DMS114 treated with DMSO at 0.1 percent for 48 hours (cell line): Measurements from ENCODE around the gene C12orf75.
"Not testable (repeated sequence)": the region's sequence is repeated elsewhere in the genome, so short reads cannot be mapped to it uniquely, and the experiment has no call there.

ENCODE experiments used
- DNase-seq: peaks from one replicate; lab custom pipeline; 2025; ENCODE audit not compliant: unreplicated experiment; lab: John Stamatoyannopoulos, UW

The C12orf75 gene

DNA sequence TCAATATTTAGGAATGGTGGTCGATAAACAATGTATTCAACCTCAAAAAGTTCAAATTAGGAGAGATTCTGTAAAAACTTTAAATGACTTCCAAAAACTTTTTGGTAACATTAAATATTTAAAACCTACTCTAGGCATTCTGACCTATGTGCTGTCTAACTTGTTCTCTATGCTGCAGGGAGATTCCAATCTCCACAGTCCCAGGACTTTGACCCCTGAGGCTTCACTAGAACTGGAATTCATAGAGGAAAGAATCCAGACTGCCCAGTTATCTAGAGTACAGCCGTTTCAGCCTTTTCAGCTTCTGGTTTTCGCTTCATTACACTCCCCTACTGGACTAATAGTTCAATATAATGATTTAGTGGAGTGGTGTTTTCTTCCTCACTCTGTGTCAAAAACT lies 21.1 kb upstream of the C12orf75 start:
- not testable (repeated sequence) for DNase-seq

DNA sequence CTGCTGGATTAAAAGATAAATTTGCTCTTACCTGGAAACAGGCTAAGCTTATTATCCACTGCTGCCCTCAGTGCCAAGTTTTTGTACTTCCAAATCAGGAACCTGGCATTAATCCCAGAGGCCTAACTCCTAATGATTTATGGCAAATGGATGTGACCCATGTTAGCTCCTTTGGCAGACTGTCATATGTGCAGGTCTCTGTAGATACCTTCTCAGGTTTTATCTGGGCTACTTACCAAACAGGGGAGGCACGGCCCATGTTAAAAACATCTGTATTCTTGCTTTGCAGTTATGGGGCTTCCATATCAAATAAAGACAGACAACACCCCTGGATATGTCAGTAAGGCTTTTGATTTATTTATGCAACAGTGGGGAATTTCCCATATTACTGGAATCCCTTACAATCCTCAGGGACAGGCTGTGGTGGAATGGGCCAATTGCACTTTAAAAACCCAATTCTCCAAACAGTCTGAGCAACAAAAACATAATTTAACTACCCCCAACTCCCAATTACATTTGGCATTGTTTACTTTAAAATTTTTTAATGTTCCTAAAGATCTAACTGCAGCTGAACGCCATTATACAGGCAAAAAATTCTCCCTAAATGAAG lies 19.9 kb upstream of the C12orf75 start:
- DNase-seq, result not testable (repeated sequence)

DNA sequence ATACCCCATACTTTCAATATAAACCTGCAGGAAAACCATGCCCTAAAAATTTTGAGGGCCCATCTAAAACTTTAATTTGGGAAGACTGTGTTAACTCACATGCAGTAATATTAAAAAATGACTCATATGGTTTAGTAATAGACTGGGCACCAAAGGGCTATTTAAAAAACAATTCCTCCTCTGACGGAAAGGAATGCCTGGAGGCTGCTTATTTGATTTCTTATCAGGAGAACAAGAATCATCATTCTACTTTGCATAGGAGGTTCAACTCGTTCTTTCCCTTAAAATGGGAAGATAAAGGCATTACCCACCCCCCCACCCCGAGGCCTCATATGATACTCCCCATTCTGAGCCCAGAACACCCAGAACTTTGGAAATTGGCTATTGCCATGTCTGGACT lies 18.6 kb upstream of the C12orf75 start:
- not testable (repeated sequence) for DNase-seq

DNA sequence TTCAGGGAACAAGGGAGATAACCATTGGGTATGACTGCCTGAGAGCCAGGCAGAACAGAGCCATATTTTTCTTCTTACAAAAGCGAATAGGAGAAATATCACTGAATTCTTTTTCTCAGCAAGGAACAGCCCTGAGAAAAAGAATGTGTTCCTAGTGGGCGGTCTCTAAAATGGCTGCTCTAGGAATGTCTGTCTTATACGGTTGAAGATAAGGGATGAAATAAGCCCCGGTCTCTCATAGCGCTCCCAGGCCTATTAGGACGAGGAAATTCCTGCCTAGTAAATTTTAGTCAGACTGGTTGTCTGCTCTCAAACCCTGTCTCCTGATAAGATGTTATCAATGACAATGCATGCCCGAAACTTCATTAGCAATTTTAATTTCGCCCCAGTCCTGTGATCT lies 16.7 kb upstream of the C12orf75 start:
- not testable (repeated sequence) for DNase-seq

DNA sequence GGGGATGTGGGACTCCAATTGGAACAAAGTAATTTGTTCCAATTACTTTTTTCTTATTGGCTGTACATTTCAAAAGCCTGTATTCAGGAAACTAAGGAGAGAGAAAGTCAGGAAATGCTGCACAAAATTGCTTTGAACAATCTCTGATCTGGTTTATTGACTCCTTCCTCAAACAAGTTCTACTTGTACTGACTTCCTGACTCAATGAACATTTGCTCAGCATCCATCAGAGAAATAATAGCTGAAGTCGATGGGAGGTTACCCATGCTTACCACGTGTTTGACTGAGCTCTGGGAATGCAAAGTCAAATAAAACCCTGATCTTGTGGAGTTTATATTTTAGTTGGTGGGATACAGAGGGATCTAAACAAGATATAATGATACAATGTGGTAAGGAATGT lies 15.4 kb upstream of the C12orf75 start:
- DNase-seq, result no peak

DNA sequence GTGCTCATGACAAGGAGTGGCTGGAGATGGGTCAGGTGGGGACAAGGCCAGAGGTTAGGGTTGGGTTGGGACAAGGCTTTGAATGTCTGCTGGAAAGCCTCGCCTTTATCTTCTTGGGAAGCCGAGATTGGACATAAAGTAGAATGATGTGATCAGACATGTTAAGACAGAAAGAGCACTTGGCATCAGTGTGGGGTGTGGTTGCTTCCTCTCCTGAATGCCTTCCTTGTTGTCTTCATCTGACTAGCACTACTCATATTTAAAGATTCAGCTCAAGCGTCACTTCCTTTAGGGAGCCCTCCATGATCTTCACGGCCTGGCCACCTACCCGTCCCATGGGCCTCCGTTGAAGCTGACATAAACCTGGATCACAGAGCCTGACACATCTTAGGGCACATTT lies 14.8 kb upstream of the C12orf75 start:
- DNase-seq, result no peak

DNA sequence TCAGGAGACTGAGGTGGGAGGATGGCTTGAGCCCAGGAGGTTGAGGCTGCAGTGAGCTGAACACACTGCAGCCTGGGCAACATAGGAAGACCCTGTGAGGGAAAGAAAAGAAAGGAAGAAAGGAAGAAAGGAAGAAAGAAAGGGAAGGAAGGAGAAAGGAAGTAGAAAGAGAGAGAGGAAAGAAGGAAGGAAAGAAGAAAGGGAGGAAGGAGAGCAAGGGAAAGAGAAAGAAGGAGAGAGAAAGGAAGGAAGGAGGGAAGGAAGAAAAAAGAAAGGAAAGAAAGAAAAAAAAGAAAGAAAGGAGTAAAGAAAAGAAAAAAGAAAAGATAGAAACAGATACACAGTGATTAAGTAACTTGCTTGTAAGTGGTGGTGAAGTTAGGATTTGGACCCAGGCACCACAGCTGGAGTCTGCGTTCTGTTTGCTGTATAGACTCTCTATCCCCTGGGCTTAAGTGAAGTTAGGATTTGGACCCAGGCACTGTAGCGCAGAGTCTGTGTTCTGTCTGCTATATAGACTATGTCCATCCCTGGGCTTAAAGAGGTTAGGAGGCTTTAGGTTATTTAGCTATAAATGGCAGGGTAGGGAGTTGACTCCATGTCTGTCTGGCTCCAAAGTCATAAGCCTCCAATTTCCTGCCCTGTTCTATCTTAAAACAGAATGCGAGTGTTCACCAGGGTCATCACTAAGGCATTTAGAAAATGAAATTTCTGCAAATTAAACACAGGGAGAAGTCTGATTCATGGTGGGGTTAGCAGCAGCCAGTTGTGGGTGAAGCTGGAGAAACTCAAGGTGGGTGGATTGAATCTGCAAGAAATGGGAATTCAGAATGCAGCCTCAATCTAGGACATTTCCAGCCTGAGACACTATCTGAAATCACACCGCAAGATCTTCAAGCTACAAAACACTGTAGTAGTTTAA lies 13.3 kb upstream of the C12orf75 start:
- no peak for DNase-seq

DNA sequence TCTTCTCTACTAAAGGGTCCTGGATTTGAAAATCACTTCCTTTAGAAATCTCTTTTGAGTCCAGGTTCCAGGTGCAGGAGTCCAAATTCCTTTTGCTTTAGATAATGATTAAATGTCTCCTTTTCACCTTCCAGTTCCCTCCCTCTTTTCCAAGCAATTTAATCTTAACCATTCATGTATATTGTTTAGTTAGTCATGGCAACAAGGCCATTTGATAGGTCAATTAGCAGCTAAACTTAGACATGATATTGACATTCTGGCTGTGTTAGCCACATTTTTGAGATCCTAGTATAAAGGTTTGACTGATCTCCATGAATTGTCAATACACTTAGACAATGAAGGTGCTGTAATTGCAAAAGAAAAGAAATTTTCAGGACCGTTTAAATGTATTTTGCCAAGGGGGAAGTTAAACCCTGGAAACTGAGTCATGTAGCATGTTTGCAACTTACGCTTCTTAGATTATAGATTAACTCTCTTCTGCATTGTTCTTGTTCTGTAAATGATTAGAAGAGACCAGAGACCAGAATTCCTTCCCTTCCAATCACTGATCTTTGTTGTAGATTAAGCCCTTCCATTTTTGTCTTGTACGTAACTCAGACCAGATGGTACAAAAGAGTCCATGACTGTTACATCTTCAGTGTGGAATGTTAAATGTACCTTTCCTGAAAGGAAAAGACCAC lies 12.4 kb upstream of the C12orf75 start:
- DNase-seq, result no peak

DNA sequence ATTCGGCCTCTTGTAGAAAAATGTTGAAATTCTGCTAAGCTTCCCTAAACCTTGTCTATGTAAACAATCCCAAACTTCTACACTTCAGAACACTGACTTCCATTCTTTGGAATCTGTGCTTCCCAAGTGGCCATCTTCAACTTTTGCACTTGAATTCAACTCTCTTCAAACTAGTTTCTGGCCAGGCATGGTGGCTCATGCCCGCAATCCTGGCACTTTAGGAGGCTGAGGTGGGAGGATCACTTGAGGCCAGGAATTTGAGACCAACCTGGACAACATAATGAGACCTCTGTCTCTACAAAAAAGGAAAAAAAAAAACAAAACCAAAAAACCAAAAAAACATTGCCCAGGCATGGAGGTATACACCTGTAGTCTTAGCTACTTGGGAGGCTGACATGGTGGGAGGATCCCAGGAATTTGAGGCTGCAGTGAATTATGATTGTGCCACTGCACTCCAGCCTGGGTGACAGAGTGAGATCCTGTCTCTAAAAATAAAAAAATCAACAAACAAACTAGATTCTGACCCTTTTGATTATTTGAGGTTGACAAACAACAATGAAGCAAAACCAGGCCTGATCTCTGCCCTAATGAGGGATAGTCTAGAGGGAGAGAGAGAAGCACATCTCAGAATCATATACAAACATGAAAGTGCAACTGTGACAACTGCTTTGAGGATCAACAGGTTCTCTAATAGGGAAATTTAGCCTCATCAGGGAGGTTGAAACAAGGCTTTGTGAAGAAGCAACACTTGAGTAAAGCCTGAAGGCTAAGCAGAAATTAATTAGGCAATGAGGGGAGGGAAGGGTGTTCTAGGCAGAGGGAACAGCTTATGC lies 11.6 kb upstream of the C12orf75 start:
- DNase-seq, result no peak

DNA sequence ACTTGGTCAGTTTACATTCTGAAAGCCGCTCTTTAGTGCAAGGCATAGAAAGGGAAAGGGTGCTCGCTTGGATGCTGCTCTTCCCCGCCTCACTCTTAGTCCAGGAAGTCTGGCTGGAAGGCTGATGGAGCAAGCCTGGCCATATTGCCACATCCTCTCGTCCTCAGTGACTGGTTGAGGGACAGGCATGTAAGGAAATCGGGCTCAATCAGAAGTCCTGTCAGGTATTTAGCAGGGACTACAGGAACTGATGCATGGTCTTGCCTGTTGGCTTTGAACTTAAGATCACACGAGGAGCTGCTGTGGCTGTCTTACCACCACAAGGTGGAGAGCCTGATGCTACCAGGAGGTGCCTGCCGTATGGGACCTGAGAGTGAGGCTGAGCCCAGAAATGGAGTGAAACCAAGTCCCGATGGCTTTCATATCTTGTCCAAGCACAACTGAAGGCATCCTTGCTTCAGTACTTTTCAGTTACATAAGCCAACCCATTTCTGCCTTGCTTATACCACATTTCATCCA lies 10.7 kb upstream of the C12orf75 start:
- no peak for DNase-seq

DNA sequence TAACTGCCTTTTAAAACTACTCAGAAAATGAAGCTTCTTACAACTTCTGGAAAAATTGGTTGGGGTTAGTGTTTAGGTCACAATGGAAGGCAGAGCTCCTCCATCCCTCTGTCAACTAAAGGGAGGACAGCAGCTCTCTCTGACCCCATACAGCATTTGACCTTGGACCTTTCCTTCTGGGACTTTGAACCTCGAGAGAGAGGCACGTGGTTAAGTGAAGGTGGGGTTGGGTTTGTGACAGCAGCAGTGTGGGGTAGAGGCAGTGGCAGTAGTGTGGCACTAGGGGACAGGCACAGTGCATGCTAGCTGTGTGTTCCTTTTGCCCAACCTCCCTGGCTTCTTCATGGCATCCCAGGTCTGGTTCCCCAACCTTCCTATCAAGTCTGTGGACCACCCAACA lies 9.4 kb upstream of the C12orf75 start:
- DNase-seq, result no peak

DNA sequence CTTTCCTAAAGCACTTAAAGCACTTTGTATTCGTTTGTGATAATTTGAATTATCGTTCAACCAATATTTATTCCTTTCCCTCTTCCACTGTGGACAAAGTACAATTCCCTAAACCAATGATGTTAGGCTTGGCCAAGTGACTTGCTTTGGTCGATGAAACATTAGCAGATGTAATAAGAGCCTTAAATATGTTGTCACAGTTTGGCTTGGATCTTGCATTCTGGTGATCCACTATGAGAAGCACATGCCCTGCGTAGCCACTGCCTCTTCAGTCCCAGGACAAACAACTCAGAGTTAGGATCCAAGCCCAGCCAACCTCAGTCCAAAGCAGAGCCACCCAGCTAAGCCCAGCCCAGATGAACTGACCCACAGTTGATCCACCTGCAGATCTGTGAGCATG lies 8.4 kb upstream of the C12orf75 start:
- no peak for DNase-seq

DNA sequence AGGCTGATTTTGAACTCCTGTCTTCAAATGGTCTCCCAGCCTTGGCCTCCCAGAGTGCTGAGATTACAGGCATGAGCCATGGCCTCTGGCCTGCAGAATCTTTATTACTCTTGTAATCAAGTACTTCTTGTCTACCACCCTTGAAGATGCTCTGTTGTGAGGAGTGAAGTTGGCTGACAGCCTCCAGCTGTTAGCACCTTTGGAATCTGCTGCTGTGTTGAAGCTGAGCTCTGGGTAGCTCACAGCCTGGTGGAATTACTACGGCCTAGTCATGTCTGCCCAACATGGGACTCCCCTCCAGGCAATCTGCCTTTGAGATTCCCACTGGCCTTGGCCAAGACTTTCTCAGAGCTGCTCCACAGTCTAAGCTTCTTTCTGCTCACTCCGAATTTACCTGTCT lies 5.8 kb upstream of the C12orf75 start:
- no peak for DNase-seq

DNA sequence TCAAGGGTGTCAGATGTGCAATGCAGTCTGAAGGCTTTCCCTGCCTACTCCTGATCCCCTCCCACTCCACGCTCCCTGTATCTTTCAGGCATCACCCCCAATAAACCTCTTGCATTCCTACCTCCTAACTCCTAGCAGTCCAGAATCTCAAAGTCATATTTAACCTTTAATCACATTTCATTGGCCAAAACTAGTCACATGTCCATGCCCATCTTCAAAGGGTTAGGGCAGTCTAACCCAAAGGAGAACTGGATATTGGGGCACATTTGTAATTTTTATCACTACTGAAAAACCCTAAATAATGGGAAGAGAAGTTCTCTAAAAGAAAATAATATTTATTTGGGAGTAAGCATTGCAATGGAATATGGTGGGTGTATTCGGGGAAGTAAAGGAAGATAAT lies 5.4 kb upstream of the C12orf75 start:
- DNase-seq, result no peak

DNA sequence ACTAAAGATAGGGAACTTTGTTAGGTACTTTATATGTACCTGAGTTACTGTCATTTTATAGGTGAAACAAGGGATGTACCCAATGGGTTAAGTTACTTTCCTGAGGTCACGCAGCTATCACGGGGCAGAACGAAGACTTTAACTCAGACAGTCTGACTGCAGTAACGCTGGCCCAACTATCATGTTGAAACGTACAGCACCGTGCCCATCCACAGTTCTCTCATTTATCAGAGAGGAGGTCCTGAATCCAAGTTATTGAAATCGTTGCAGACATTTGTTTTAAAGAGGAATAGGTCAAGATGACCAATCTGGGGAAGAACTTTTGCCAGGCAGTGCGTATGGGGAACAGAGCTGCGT lies 587 bp upstream of the C12orf75 start:
- no peak for DNase-seq

DNA sequence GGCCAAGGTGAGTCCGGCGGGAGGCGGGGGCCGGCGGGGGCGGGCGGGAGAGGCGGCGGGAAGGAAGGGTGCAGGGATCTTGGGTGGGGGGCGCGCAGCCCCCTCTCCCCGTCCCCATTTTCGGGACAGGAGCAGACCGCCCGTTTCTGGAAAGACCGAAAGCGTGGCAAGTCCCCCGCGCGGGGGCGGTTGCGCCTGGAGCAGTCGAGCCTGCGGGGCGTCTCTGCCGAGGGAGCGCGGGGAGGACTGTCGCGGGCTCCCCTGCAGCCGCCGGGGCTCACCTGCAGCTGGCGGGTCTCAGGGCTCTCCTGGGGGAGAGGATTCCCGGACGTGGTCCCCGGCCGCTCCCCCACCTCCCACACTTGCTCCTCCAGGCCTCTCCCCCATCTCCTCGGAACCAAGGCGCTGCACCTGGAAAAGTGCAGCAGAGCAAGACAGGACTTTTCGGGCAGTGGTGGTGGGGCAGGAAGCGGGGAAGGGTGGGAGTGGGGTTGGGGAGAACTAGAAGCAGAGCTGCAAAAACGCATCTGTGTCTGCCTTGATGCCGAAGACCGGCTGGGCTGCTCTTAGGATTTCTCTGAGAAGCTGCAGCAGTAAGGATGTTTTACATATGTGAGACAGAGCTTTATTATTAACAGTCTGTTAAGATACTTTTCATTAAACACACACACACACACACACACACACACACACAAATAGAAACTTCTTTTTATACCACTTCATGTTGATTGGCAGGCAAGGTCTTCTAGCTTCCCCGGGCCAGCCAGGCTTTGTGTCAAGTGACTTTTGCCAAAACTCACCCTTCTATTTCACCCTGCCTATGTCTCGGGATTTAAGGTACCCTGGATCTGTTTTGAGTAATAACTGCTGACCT lies 677 bp downstream of the C12orf75 start:
- DNase-seq, result peak; percentile 8

DNA sequence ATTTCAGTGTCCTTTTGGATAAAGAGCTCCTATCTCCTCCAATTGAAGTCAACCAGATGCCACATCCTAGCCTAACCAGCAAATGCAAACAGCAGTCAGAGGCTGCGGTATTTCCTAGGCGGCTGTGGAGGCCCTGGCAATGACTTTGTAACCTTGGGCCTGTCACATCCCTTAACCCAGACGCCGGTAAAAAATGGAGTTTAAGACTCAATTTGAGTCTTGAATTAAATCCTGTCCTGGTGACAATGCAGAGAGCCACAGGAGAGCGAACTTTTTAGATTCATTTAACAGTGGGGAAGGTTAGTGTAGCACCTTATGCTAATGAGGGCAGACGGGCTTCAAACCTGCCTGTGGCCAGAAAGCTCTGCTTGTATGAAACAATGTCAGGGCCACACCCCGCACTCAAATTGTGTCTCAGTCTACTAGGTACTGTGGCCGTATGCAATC lies 1.3 kb downstream of the C12orf75 start:
- DNase-seq, result no peak

DNA sequence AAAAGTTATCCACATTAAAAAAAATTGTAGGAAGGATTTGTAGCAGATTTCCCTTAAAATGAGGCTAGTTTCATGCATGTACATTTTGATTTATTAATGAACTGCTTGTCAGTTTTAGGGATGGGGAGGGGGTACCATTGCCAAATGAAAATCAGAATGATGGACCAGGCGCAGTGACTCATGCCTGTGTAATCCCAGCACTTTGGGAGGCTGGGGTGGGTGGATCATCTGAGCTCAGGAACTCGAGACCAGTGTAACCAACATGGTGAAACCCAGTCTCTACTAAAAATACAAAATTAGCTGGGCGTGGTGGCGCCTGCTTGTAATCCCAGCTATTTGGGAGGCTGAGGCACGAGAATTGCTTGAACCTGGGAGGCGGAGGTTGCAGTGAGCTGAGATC lies 1.8 kb downstream of the C12orf75 start:
- DNase-seq, result not testable (repeated sequence)

DNA sequence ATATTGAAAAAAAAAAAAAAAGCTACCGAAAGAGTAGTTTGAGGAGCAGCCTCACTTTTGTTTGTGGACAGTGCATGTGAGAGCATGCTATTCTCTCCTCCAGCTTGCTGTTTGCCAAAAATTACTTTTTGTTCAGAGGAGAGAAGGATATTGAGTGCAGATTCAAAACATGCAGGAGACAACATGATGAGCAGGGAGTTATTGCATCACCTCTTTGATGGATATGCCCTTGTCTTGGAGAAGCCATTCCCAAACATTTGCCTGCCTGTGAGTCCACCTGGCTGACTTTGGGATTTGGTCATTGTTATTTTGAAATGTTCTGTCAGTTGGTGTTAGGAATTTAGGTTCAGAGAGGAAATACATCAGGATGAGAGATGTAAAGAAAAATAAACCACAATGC lies 2.4 kb downstream of the C12orf75 start:
- DNase-seq, result no peak

DNA sequence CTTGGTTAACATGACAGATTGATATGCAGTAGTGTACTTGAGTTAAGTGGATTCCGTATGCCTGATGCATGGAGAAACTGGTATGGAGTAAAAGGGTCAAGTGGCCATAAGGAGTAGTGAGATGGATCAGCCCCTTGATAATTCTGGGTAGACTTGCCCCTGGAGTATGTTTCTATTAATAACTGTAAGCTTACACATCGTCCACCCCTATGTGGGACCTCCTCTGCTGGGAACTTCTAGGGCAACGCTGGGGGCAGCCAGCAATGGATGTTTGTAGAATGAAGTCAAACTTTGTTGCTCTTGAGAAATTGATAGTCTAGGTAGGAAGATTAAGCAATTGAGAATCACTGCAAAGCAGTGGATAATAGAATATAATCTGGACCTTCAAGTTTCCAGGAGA lies 3.5 kb downstream of the C12orf75 start:
- no peak for DNase-seq
